HG02642 (cell line): ENCODE results near the gene MTOR.

Experiments used
- ATAC-seq: cut with Tn5 transposase; IDR thresholded peaks from one replicate; pipeline ENCODE4 v1.9.1; 2021; ENCODE audit warnings: mild to moderate bottlenecking; ENCODE audit not compliant: unreplicated experiment, poor library complexity

The MTOR gene

GRCh38 chr1:11229203-11229602 lies 33.1 kb downstream of the MTOR start:
- no peak for ATAC-seq

GRCh38 chr1:11227106-11228077 lies 35.0 kb downstream of the MTOR start:
- ATAC-seq: no peak

- ATAC-seq: no peak
Observed at GRCh38 chr1:11216074-11216473, 46.3 kb downstream of the MTOR start.

GRCh38 chr1:11215381-11216005 lies 46.9 kb downstream of the MTOR start:
- no peak for ATAC-seq

- ATAC-seq: no peak
Observed at GRCh38 chr1:11214698-11215380, 47.5 kb downstream of the MTOR start.

- no peak for ATAC-seq
Observed at GRCh38 chr1:11211925-11212587, 50.3 kb downstream of the MTOR start.

GRCh38 chr1:11211461-11211860 lies 50.9 kb downstream of the MTOR start:
- ATAC-seq: no peak

- no peak for ATAC-seq
Observed at GRCh38 chr1:11207898-11208611, 54.3 kb downstream of the MTOR start.

GRCh38 chr1:11204396-11205190 lies 57.8 kb downstream of the MTOR start:
- no peak for ATAC-seq

- no peak for ATAC-seq
Observed at GRCh38 chr1:11198851-11199594, 63.3 kb downstream of the MTOR start.

- ATAC-seq: no peak
Observed at GRCh38 chr1:11198257-11198656, 64.1 kb downstream of the MTOR start.

- ATAC-seq: no peak
Observed at GRCh38 chr1:11197359-11197758, 65.0 kb downstream of the MTOR start.

- no peak for ATAC-seq
Observed at GRCh38 chr1:11196945-11197344, 65.4 kb downstream of the MTOR start.

- ATAC-seq: no peak
Observed at GRCh38 chr1:11194407-11195176, 67.8 kb downstream of the MTOR start.

- ATAC-seq: no peak
Observed at GRCh38 chr1:11193376-11193775, 69.0 kb downstream of the MTOR start.

GRCh38 chr1:11188858-11189451 lies 73.4 kb downstream of the MTOR start, which contains the start of gene ANGPTL7:
Gene ANGPTL7 (plus strand): TSS chr1:11189355. CDS start chr1:11189580, 225 bp downstream.
- no peak for ATAC-seq

GRCh38 chr1:11188381-11188780 lies 74.0 kb downstream of the MTOR start:
- no peak for ATAC-seq
